UCSD-AML1 (cell line): Measurements from ENCODE around the gene FCMR.

Source experiments
- DNase-seq: peaks from one replicate; lab custom pipeline; 2025; ENCODE audit not compliant: unreplicated experiment; lab: John Stamatoyannopoulos, UW

Gene FCMR

GRCh38 chr1:206951318-206952100, 29.8 kb upstream of the FCMR start:
- no peak for DNase-seq

GRCh38 chr1:206949641-206950040, 27.9 kb upstream of the FCMR start:
- no peak for DNase-seq

- DNase-seq, result no peak
These were observed 27.5 kb upstream of the FCMR start for GRCh38 chr1:206949208-206949607.

GRCh38 chr1:206947255-206947654, 25.5 kb upstream of the FCMR start:
- no peak for DNase-seq

DNA sequence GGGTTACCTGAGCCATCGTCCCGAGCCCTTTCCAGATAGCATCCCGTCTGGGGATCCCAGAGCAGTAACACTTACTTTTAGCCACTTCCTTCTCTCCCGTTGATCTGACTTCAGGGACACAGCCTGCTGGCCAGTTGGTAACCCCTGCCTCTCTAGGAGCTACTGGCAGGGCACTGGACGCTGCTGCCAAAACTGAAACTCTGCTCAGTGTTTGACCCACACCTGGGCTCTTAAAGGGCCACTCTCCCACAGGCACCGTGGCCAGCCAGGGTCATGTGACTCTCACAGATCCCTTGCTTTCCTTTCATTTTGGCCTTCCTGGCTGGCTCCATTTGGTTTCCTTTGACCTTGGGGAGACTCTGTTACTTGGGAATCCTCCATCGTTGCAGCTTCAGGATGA, 24.5 kb upstream of the FCMR start, which contains the start of gene PIGR:
TSS of gene PIGR (minus strand) at position 206 of the 400 bp plus-strand sequence. CDS start 5,935 bp downstream, outside the sequence.
- no peak for DNase-seq

GRCh38 chr1:206945779-206946178, 24.0 kb upstream of the FCMR start:
- no peak for DNase-seq

- DNase-seq, result no peak
These were observed 23.0 kb upstream of the FCMR start for GRCh38 chr1:206944703-206945102.

DNA sequence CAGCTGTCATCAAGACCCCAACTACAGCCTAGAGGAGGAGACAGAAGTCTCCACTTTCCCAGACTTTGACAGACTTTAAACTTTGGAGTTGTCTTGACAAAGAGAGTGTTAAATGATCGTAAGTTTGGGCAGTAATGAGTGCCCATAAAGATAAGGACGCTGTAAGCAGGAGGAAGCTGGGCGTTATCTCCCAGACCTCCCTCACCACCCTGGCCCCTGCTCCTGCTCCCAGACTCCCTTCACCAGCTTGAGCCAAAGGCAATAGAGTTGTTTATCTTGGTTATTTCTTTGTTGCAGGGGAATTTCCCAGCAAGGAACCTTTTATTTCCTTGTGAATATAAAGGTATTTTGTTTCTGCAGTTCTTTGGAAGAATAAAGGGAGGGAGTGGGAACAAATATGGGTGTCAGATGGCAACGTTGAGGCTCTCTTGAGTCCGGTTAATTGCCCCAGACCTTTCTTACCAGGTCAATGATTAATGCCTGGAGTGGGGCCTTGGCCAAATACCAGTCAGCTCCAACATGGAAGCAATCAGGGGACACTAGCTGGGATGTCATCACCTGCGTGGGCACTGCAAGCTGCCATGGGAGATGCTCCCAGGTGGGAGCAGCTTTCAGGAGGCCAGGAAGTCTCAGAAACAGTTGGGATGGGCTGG, 20.2 kb upstream of the FCMR start:
- no peak for DNase-seq

DNA sequence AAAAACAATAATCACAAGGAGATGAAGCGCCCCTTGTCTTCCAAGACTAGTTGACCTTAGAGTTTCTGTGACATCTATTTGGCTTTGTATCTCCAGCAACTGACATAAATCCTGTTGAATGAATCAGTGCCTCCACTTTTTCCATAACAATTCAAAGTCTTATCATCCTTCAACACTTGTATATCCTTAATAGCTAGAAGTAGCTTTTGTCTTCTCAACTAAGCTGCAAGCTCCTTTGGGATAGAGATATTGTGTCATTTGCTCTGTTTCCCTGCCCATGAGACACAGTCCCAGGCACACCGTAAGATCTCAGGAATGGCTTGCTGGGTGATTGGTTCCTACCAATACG, 18.8 kb upstream of the FCMR start:
- no peak for DNase-seq

GRCh38 chr1:206939841-206940587, 18.3 kb upstream of the FCMR start:
- DNase-seq, result no peak

DNA sequence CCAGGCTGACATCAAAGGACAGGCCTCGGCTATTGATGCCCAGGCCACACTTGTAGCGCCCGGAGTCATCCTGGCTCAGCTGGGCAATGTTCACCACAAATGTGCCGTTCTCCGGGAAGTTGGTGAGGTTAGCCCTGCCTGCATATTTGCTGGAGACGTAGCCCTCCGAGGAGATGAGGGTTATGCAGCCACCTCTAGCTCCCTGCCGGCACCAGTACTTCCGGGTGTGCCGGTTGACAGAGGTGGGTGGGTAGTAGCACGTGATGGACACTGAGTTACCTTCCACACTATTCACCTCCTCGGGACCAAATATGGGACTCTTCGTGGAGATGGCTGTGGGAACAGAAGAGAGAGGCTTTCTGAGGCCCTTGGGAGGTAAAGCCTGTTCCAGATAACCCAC, 17.4 kb upstream of the FCMR start:
- DNase-seq, result no peak

GRCh38 chr1:206937425-206937824, 15.7 kb upstream of the FCMR start:
- no peak for DNase-seq

DNA sequence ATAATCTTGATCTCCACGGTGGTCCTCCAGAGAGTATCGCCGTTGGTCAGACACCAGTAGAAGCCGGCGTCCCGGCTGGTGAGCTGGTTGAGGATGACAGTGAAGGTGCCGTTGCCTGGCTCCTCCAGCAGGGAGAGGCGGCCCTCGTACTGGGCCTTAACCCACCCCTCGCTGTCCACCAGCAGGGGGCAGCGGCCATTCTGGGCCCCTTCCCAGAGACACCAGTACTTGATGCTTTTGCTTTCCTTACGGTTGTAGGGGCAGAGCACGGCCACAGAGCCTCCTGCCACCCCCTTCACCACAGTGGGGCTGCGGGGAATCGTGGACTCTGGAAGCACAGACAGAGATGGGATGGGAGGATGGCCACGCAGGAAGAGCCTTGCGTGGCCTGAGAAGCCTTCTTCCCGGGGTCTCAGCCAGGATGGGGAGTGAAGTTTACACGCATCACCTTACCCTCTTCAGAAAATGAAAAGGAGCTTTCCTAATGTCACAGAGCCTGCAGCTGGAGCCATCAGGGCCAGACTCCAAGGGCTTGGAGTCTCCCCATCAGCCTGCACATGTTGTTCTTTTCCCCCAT, 13.8 kb upstream of the FCMR start:
- DNase-seq, result peak; percentile 80

DNA sequence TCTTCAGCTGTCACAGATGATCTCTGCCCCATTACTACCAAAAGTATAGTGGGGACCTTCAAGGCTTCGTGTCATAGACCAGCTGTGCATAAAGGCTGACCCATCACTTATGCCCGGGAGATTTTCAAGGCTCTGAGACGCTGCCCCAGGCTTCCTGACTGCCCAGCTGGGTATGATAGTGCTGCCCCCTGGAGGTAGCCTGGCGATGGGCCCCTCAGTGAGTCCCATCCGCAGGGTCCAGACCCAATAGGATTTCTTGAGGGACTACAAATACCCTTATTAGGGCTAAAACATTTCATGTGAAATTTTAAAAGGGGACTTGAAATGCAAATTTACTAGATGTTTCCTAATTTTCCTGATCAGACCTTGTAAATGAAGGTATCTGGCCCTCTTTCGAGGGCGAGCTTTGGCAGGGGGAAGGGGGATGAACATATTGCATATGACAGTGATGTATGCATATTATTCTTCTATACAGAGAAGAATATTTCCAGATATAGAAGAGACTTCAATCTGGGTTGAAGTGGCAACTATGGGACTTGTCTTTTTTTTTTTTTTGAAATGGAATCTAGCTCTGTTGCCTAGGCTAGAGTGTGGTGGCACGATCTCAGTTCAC, 11.7 kb upstream of the FCMR start:
- DNase-seq, result peak; percentile 62

DNA sequence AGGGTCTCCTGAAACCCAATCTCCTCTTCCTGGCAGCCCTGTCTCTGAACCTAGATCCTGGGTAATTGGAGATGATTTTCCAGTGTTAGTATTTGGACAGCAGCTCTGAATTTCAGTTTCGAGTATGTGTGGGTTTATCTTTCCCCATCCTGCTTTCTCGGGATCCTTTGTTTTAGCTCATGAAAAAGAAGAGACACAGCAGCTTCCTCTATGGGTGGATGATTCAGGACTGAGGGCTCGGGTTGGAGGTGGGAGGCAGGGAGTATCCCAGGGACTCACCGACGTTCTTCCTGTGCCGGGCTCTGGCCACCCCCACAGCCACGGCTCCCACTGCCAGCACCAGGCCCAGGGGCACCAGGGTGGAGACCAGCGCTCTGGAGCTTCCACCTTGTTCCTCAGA, 10.4 kb upstream of the FCMR start:
- DNase-seq, result no peak

DNA sequence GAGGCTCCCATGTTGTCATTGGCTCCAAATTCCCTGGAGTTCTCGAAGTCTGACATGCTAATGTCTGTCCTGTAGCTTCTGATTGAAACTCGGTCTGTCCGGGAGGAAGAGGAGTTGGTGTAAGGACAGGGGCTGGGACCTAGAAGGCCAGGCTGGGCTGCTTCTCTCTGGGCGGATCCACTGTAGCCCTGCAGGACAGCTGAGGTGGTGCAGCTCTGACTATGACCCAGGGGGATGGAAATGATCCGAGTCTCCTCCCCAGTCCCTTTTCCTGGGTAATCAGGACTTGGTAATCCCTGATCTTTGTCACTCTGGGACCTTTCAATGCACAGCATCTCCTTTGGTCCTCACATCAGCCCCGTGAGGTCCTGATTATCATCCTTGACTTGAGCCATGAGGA, 10.0 kb upstream of the FCMR start:
- no peak for DNase-seq

GRCh38 chr1:206930210-206930798, 8.6 kb upstream of the FCMR start:
- peak; percentile 44 for DNase-seq

GRCh38 chr1:206929524-206929923, 7.8 kb upstream of the FCMR start:
- DNase-seq, result no peak

DNA sequence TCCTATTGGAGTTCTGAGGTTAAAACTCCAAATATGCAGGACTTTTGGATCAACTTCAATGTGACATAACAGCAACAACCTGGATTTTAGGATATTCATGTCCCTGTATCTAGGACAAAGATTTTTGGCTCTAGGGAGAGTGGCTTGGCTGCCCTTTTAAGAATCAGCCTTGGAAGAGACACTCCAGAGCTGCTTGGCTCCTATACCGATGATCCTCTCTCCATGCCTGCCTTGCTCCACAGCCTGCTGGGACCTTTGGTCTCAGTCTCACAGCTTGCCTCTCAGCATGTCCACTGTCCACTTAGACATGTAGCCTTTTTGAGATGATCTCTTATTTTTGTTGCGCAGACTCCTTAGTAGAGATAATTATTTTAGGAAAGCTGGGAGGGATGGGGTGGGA, 4.5 kb upstream of the FCMR start:
- DNase-seq, result no peak

GRCh38 chr1:206925106-206925736, 3.5 kb upstream of the FCMR start:
- DNase-seq, result peak; percentile 38
